Lung (tissue), 13 donors: Measurements from ENCODE around the gene NINL. TPM values are rescaled to one million over a fixed set of nuclear protein-coding genes. Genes with fewer than 3 reads are reported as not detected.
A peak's percentile ranks its signal among the peaks of the same experiment; 100 is the strongest.

Experiments
- ATAC-seq: fragments of 200-7000 bp; cut with Tn5 transposase; one replicate; pipeline ENCODE4 v1.9.1; 2020; ENCODE audit warnings: moderate number of reproducible peaks; ENCODE audit not compliant: insufficient read depth, low FRiP score
- DNase-seq, 3 donors: peaks; one replicate each; pipeline ENCODE4 v3.0.0-alpha.2; 2013 to 2017
- H3K27ac ChIP-seq, 2 donors: one replicate each; pipeline ENCODE4 v1.5.1; 2013; ENCODE audit warnings: mild to moderate bottlenecking in 2 of 2, moderate library complexity in 2 of 2, control low read depth in 1 of 2, inconsistent platforms in 1 of 2, low read depth in 1 of 2, low read length in 1 of 2
- H3K27me3 ChIP-seq, 3 donors: one replicate each; pipeline ENCODE4 v1.5.1; 2013; ENCODE audit warnings: low read length in 2 of 3; ENCODE audit not compliant: control insufficient read depth in 3 of 3, insufficient read depth in 3 of 3
- H3K36me3 ChIP-seq, 4 donors: one replicate each; pipeline ENCODE4 v1.5.1; 2013; ENCODE audit warnings: low read length in 4 of 4, mild to moderate bottlenecking in 1 of 4, moderate library complexity in 1 of 4; ENCODE audit not compliant: control insufficient read depth in 4 of 4, insufficient read depth in 4 of 4
- H3K4me1 ChIP-seq, 5 donors: one replicate each; pipeline ENCODE4 v1.5.1; 2013; ENCODE audit warnings: low read length in 5 of 5, mild to moderate bottlenecking in 2 of 5, moderate library complexity in 1 of 5; ENCODE audit not compliant: control insufficient read depth in 5 of 5, insufficient read depth in 5 of 5
- H3K4me3 ChIP-seq: one replicate; pipeline ENCODE4 v1.5.1; 2013; ENCODE audit warnings: mild to moderate bottlenecking, control low read depth, moderate library complexity
- H3K9ac ChIP-seq, 2 donors: one replicate each; pipeline ENCODE4 v1.5.1; 2013; ENCODE audit warnings: low read length in 2 of 2, control low read depth in 1 of 2; ENCODE audit not compliant: insufficient read depth in 1 of 2
- H3K9me3 ChIP-seq, 4 donors: one replicate each; pipeline ENCODE4 v1.5.1; 2013; ENCODE audit warnings: low read length in 3 of 4, mild to moderate bottlenecking in 1 of 4, moderate library complexity in 1 of 4; ENCODE audit not compliant: control insufficient read depth in 4 of 4, insufficient read depth in 3 of 4
- CTCF ChIP-seq: IDR thresholded peaks from 2 replicates; pipeline ENCODE4 v1.5.1; 2012; ENCODE audit warnings: mild to moderate bottlenecking; ENCODE audit errors: control extremely low read depth, extremely low read depth
- WGBS, 2 donors: extraction: QIAGEN DNeasy Blood & Tissue Kit; methylation state at CpG; one replicate each; pipeline ENCODE4 v1.1.7; 2013; 5-methylcytosine and 5-hydroxymethylcytosine counted together
- polyA plus RNA-seq, 2 donors: library from polyadenylated mRNA; stranded (reverse); fragments of 200-250 nt; gene quantifications; one replicate each; pipeline ENCODE4 v1.2.1, GENCODE V29; 2013
- small RNA-seq: library from RNA; depleted of rRNA; stranded (forward); fragments of <200 nt; gene quantifications from one replicate; pipeline ENCODE3, GENCODE V24; 2014; ENCODE audit warnings: low replicate concordance
- total RNA-seq, 2 donors: library from RNA; depleted of rRNA in 1 of 2; stranded (reverse); fragments of >200 nt in 1 of 2; gene quantifications; one replicate each; pipeline ENCODE4 v1.2.1, GENCODE V29; 2014 to 2021
- donor health status: control.
- donor health status: control.
- donor health status: Bipolar disorder and iron deficiency.
- donor health status: healthy.
- donor health status: DM: yes; HTN: yes; CAD: no.

NINL gene
- total and polyA plus RNA-seq, 4 donors, result 4.5 to 25.9 (median 12.0) TPM

GRCh38 chr20:25407311-25408169 lies 177.8 kb downstream of the NINL start, which contains the start of gene GINS1:
Gene GINS1, plus strand, starts transcription at chr20:25407673. Its CDS starts 148 bp downstream, at chr20:25407821.
- Histone ChIP-seq H3K9ac (peak within 1 kb of the TSS; percentile 57 to 73), H3K9me3 (peaks cover 0 to 6% (median 4%) of the 10 kb centered on the region in 4 donors), H3K4me1 (peaks cover 0 to 13% (median 2%) of the 10 kb centered on the region in 5 donors), H3K27me3 (no peaks in the 10 kb centered on the region), H3K27ac (peak within 1 kb of the TSS in 1 of 2 donors; percentile 49), H3K36me3 (no peaks in the 10 kb centered on the region), H3K4me3 (peak within 1 kb of the TSS; percentile 52)
- TF ChIP-seq CTCF, result no peak
- WGBS, 2 donors, result 1% methylated on average over 56 of the region's 56 CpGs
- DNase-seq (peak; percentile 91 to 94 (median 94)), ATAC-seq (peak; percentile 89)

Small RNA genes lying within 50 kb of the gene (small RNA-seq; reads per million reads assigned to genes)
- gene RNU6ATAC17P, result not detected

Other genes with a start within 250 kb of the NINL start
- gene ABHD12, start 194.7 kb downstream of the NINL start, total RNA-seq, result 10 to 100 TPM; 34.3 to 58.1 TPM
- gene ABHD12, start 194.7 kb downstream of the NINL start, polyA plus RNA-seq, result 10 to 100 TPM; 38.3 to 51.0 TPM
- gene GINS1, start 177.9 kb downstream of the NINL start, total RNA-seq, result 1 to 10 TPM; 3.1 to 3.3 TPM
- 1 to 10 TPM in 1 of 2 donors, under 1 TPM in 1; 0.87 to 1.7 TPM for gene GINS1, start 177.9 kb downstream of the NINL start, polyA plus RNA-seq
- gene NANP, start 38.5 kb upstream of the NINL start, total RNA-seq, result 1 to 10 TPM; 5.0 to 7.3 TPM
- gene NANP, start 38.5 kb upstream of the NINL start, polyA plus RNA-seq, result 1 to 10 TPM; 2.4 to 3.7 TPM
- gene ZNF337, start 111.3 kb upstream of the NINL start, total RNA-seq, result 10 to 100 TPM; 11.0 to 32.6 TPM
- 1 to 10 TPM; 6.8 to 9.5 TPM for gene ZNF337, start 111.3 kb upstream of the NINL start, polyA plus RNA-seq